HG03565 (cell line): ENCODE measurements around the gene PLG.
"Not testable (repeated sequence)": the region's sequence is repeated elsewhere in the genome, so short reads cannot be mapped to it uniquely, and the experiment has no call there.

Source experiments
- ATAC-seq: cut with Tn5 transposase; IDR thresholded peaks from one replicate; pipeline ENCODE4 v1.9.1; 2021; ENCODE audit warnings: mild to moderate bottlenecking, moderate library complexity; ENCODE audit not compliant: unreplicated experiment

The PLG gene

GRCh38 chr6:160774399-160774798 is 72.4 kb downstream of the PLG start:
- no peak for ATAC-seq

GRCh38 chr6:160775792-160776580 is 73.9 kb downstream of the PLG start:
- ATAC-seq = no peak

GRCh38 chr6:160779095-160779494 is 77.1 kb downstream of the PLG start:
- ATAC-seq = not testable (repeated sequence)

GRCh38 chr6:160780656-160781055 is 78.6 kb downstream of the PLG start:
- not testable (repeated sequence) for ATAC-seq

- no peak for ATAC-seq
Measured at GRCh38 chr6:160781298-160781697, 79.3 kb downstream of the PLG start.

- ATAC-seq = no peak
Measured at GRCh38 chr6:160782228-160782627, 80.2 kb downstream of the PLG start.

- ATAC-seq = no peak
Measured at GRCh38 chr6:160783741-160784140, 81.7 kb downstream of the PLG start.

GRCh38 chr6:160788126-160788525 is 86.1 kb downstream of the PLG start:
- not testable (repeated sequence) for ATAC-seq

- ATAC-seq = no peak
Measured at GRCh38 chr6:160788806-160789205, 86.8 kb downstream of the PLG start.

GRCh38 chr6:160789263-160790027 is 87.4 kb downstream of the PLG start:
- no peak for ATAC-seq

GRCh38 chr6:160790028-160790792 is 88.2 kb downstream of the PLG start:
- ATAC-seq = no peak

GRCh38 chr6:160791459-160791858 is 89.4 kb downstream of the PLG start:
- ATAC-seq = peak; percentile 45

- ATAC-seq = peak; percentile 26
Measured at GRCh38 chr6:160791981-160792418, 90.0 kb downstream of the PLG start.

GRCh38 chr6:160792708-160793107 is 90.7 kb downstream of the PLG start:
- ATAC-seq = no peak

GRCh38 chr6:160793652-160794051 is 91.6 kb downstream of the PLG start:
- no peak for ATAC-seq

GRCh38 chr6:160795721-160796120 is 93.7 kb downstream of the PLG start:
- ATAC-seq = no peak

- ATAC-seq = no peak
Measured at GRCh38 chr6:160798625-160799024, 96.6 kb downstream of the PLG start.

GRCh38 chr6:160799801-160800506 is 97.9 kb downstream of the PLG start:
- no peak for ATAC-seq

GRCh38 chr6:160801418-160801817 is 99.4 kb downstream of the PLG start:
- ATAC-seq = no peak

GRCh38 chr6:160802049-160802448 is 100.0 kb downstream of the PLG start:
- not testable (repeated sequence) for ATAC-seq
